ENCODE measurements around the gene ARHGAP40. TPM values are rescaled to one million over a fixed set of nuclear protein-coding genes. Genes with fewer than 3 reads are reported as not detected.

ARHGAP40 gene
- total and polyA plus RNA-seq, 10 donors: 0.03 TPM; not detected in 9

- no peak overlapping the region for H3K4me3 ChIP-seq
- no peaks in the 10 kb centered on the region for H3K4me1 ChIP-seq
- H3K36me3 ChIP-seq: no peaks in the 10 kb centered on the region
- no peak for DNase-seq
- WGBS, 5 donors: 86 to 90% (median 86%) methylated on average over 15 of the region's 15 CpGs
- peaks cover 0 to 76% (median 0%) of the 10 kb centered on the region in 7 donors for H3K27me3 ChIP-seq (replicated peaks in 1 of 7)
- intact Hi-C loops (cut with DNase I; ENCODE audit: low total_unique reads): no loop called here
- TF ChIP-seq CTCF (IDR thresholded peaks at IDR 0.05 in 8 of 11, conservative IDR thresholded peaks at IDR 0.05 in 3 of 11) (no peak), POLR2A (IDR thresholded peaks at IDR 0.05) (no peak), POLR2AphosphoS5 (IDR thresholded peaks at IDR 0.05) (no peak)
- H3K27ac ChIP-seq: no peak overlapping the region
- H3K9me3 ChIP-seq: no peaks in the 10 kb centered on the region
Measured at GRCh38 chr20:38698541-38698940, 96.9 kb downstream of the ARHGAP40 start.

- H3K36me3 ChIP-seq: no peaks in the 10 kb centered on the region
- no peak overlapping the region for H3K4me3 ChIP-seq
- no peak for DNase-seq
- 47 to 53% (median 49%) methylated on average over 3 to 4 of the region's 4 CpGs for WGBS, 5 donors
- intact Hi-C loops (cut with DNase I; ENCODE audit: low total_unique reads): no loop called here
- H3K9me3 ChIP-seq: no peaks in the 10 kb centered on the region
- no peak for TF ChIP-seq CTCF (IDR thresholded peaks at IDR 0.05 in 8 of 11, conservative IDR thresholded peaks at IDR 0.05 in 3 of 11)
- TF ChIP-seq POLR2AphosphoS5 (IDR thresholded peaks at IDR 0.05): no peak
- no peak for TF ChIP-seq POLR2A (IDR thresholded peaks at IDR 0.05)
- H3K27me3 ChIP-seq (replicated peaks in 1 of 7): peaks cover 0 to 83% (median 0%) of the 10 kb centered on the region in 7 donors
- H3K27ac ChIP-seq: no peak overlapping the region
- H3K4me1 ChIP-seq: no peaks in the 10 kb centered on the region
Measured at GRCh38 chr20:38700141-38700540, 98.5 kb downstream of the ARHGAP40 start.

Other genes starting within 250 kb of the ARHGAP40 start
- gene SNHG17, start 166.5 kb upstream of the ARHGAP40 start, total RNA-seq: 10 to 100 TPM; 28.7 to 56.1 (median 33.7) TPM
- 10 to 100 TPM; 42.0 to 58.0 (median 47.0) TPM for gene SNHG17, start 166.5 kb upstream of the ARHGAP40 start, polyA plus RNA-seq
- gene RALGAPB, start 129.0 kb upstream of the ARHGAP40 start, total RNA-seq: 10 to 100 TPM; 34.1 to 62.5 (median 49.3) TPM
- gene RALGAPB, start 129.0 kb upstream of the ARHGAP40 start, polyA plus RNA-seq: 10 to 100 TPM in 1 of 3 donors, 1 to 10 TPM in 2; 6.8 to 10.2 (median 9.1) TPM
- gene ADIG, start 20.6 kb upstream of the ARHGAP40 start, total RNA-seq: not detected
- gene ADIG, start 20.6 kb upstream of the ARHGAP40 start, polyA plus RNA-seq: not detected
- gene SLC32A1, start 122.7 kb downstream of the ARHGAP40 start, total RNA-seq: not detected
- gene SLC32A1, start 122.7 kb downstream of the ARHGAP40 start, polyA plus RNA-seq: not detected
- gene ACTR5, start 146.7 kb downstream of the ARHGAP40 start, total RNA-seq: 10 to 100 TPM in 3 of 7 donors, 1 to 10 TPM in 4; 8.4 to 12.8 (median 9.6) TPM
- 10 to 100 TPM in 1 of 3 donors, 1 to 10 TPM in 2; 5.6 to 10.9 (median 9.4) TPM for gene ACTR5, start 146.7 kb downstream of the ARHGAP40 start, polyA plus RNA-seq
- 10 to 100 TPM; 35.7 to 66.0 (median 47.4) TPM for gene PPP1R16B, start 203.9 kb downstream of the ARHGAP40 start, total RNA-seq
- 10 to 100 TPM; 16.0 to 35.0 (median 16.5) TPM for gene PPP1R16B, start 203.9 kb downstream of the ARHGAP40 start, polyA plus RNA-seq

Data from spleen (tissue), 11 donors.